Measurements from ENCODE around the gene STK17A. TPM values are rescaled to one million over a fixed set of nuclear protein-coding genes. Genes with fewer than 3 reads are reported as not detected.

STK17A gene
- total RNA-seq, 1 experiment from 2014 or later = 9.8 TPM

DNA sequence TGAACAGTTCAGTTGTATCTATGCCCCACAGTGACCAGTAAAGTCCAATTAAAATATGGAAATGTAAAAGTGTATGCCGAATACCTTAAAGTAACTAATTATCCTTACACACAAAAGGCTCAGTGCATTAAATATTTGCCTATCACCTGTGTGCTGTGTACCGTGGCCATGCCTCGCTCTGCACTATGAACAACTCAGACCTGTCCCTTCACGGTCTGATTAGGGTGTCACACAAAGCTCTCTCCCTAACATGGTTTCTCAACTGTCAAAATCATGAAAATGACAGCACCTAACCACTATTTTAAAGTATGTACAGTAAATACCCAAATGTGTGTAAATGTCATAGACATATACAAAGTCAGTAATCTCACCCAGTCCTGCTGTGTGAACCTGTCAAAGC lies 43.1 kb downstream of the STK17A start:
- no peak for DNase-seq

More for the DNA sequence above, 43.1 kb downstream of the STK17A start:
- Histone ChIP-seq H4K5ac (ENCODE audit: insufficient read length, low read depth, low read length) (no peak overlapping the region), H3K14ac (ENCODE audit: insufficient read depth, low read length) (no peak overlapping the region), H4K20me1 (ENCODE audit: control insufficient read depth, insufficient read depth, insufficient read length) (no peaks in the 10 kb centered on the region), H3T11ph (ENCODE audit: low read length) (no peak overlapping the region), H2BK5ac (ENCODE audit: insufficient read length, low read length) (no peak overlapping the region), H3K9me3 (ENCODE audit: control insufficient read depth, low read depth, low read length) (no peaks in the 10 kb centered on the region), H2BK120ac (ENCODE audit: low read depth, low read length, poor library complexity, severe bottlenecking) (no peak overlapping the region), H3K79me1 (ENCODE audit: insufficient read depth, low read depth, low read length, poor library complexity, severe bottlenecking) (no peaks in the 10 kb centered on the region), H3K18ac (ENCODE audit: insufficient read length, low read depth, low read length) (no peak overlapping the region), H3K4ac (ENCODE audit: low read depth, low read length) (no peak overlapping the region), H2AFZ (ENCODE audit: low read length) (no peak overlapping the region), H2BK12ac (ENCODE audit: insufficient read length, low read depth, low read length) (no peak overlapping the region), H3K23ac (ENCODE audit: insufficient read length, low read depth, low read length) (no peak overlapping the region), H3K27me3 (ENCODE audit: insufficient read depth, low read length) (no peaks in the 10 kb centered on the region), H2AK5ac (ENCODE audit: insufficient read length, low read length) (no peak overlapping the region), H2BK15ac (ENCODE audit: low read depth, low read length) (no peak overlapping the region), H3K4me2 (ENCODE audit: insufficient read depth, insufficient read length, low read length) (no peak overlapping the region), H3K79me2 (ENCODE audit: insufficient read depth, low read length) (no peaks in the 10 kb centered on the region), H3K9ac (ENCODE audit: extremely low read depth, insufficient read length, low read length) (no peak overlapping the region), H4K91ac (ENCODE audit: insufficient read length, low read depth, low read length) (no peak overlapping the region), H4K8ac (replicated peaks; ENCODE audit: insufficient read length, low read depth, low read length) (no peak overlapping the region), H3K56ac (ENCODE audit: insufficient read length, low read depth, low read length) (no peak overlapping the region), H3K23me2 (ENCODE audit: insufficient read length, low read depth, low read length, poor library complexity, severe bottlenecking) (no peaks in the 10 kb centered on the region), H3K27ac (ENCODE audit: insufficient read length, low read depth, low read length) (no peak overlapping the region), H2BK20ac (ENCODE audit: low read depth, low read length, poor library complexity, severe bottlenecking) (no peak overlapping the region), H3K4me1 (ENCODE audit: insufficient read depth, low read length) (no peaks in the 10 kb centered on the region; the same call in 1 of the 2 replicates)
- Mint-ChIP-seq H3K27me3 (ENCODE audit: low read depth) (no peaks in the 10 kb centered on the region), H3K4me1 (peaks cover 3 to 6% of the 10 kb centered on the region in 2 experiments), H3K27ac (no peak overlapping the region), H3K9me3 (no peaks in the 10 kb centered on the region), H3K4me3 (no peak overlapping the region), H3K36me3 (ENCODE audit: insufficient read depth in 1 of 3, low read depth in 3 of 3) (peaks cover 0 to 35% (median 10%) of the 10 kb centered on the region in 3 experiments; a peak in 5 of 7 replicates)
- TF ChIP-seq, protein P1, sequence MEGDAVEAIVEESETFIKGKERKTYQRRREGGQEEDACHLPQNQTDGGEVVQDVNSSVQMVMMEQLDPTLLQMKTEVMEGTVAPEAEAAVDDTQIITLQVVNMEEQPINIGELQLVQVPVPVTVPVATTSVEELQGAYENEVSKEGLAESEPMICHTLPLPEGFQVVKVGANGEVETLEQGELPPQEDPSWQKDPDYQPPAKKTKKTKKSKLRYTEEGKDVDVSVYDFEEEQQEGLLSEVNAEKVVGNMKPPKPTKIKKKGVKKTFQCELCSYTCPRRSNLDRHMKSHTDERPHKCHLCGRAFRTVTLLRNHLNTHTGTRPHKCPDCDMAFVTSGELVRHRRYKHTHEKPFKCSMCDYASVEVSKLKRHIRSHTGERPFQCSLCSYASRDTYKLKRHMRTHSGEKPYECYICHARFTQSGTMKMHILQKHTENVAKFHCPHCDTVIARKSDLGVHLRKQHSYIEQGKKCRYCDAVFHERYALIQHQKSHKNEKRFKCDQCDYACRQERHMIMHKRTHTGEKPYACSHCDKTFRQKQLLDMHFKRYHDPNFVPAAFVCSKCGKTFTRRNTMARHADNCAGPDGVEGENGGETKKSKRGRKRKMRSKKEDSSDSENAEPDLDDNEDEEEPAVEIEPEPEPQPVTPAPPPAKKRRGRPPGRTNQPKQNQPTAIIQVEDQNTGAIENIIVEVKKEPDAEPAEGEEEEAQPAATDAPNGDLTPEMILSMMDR (conservative IDR thresholded peaks at IDR 0.05) = no peak
- no CpG with 5 or more reads among the region's 4 CpGs for WGBS (ENCODE audit: extremely low coverage, insufficient read length, low lambda C conversion rate)

All from H9 (cell line).